GM19455 (cell line): ENCODE measurements around the gene MAG.
"Not testable (repeated sequence)": the region's sequence is repeated elsewhere in the genome, so short reads cannot be mapped to it uniquely, and the experiment has no call there.

ENCODE experiments used
- ATAC-seq: cut with Tn5 transposase; IDR thresholded peaks from one replicate; pipeline ENCODE4 v1.9.1; 2021; ENCODE audit not compliant: unreplicated experiment

The MAG gene

GRCh38 chr19:35358834-35359233 lies 66.9 kb downstream of the MAG start:
- not testable (repeated sequence) for ATAC-seq

DNA sequence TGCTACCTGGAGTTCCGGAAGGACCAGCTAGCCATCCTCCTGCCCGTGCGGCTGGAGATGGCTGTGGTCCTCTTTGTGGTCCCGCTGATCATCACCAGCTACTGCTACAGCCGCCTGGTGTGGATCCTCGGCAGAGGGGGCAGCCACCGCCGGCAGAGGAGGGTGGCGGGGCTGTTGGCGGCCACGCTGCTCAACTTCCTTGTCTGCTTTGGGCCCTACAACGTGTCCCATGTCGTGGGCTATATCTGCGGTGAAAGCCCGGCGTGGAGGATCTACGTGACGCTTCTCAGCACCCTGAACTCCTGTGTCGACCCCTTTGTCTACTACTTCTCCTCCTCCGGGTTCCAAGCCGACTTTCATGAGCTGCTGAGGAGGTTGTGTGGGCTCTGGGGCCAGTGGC lies 67.4 kb downstream of the MAG start:
- not testable (repeated sequence) for ATAC-seq

GRCh38 chr19:35360081-35360480 lies 68.1 kb downstream of the MAG start:
- ATAC-seq: not testable (repeated sequence)

DNA sequence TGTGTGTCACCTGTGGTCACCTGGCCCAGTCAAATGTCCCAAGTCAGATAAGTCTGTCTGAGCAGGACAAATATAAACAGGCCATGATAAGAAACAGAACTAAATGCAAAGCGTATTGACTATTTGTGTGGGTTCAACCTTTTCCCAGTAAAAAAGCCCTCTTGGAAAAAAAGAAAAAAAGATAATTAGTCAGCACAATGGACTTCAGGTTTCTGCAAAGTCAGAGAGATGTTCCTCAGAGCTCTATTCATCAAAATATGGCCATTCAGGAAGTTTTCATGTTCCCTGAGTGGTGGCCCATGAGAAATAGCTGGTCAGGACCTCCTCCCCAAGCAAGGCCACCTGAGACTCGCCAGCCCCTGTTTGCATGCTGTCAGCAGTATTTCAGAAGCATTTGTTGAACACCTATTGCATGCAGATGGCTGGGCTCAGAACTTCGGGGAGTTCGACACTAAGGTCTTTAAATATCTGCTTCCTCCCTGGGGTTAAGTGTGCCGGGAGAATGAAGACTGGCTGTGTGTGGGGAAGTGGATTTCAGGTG lies 69.0 kb downstream of the MAG start:
- ATAC-seq: no peak

DNA sequence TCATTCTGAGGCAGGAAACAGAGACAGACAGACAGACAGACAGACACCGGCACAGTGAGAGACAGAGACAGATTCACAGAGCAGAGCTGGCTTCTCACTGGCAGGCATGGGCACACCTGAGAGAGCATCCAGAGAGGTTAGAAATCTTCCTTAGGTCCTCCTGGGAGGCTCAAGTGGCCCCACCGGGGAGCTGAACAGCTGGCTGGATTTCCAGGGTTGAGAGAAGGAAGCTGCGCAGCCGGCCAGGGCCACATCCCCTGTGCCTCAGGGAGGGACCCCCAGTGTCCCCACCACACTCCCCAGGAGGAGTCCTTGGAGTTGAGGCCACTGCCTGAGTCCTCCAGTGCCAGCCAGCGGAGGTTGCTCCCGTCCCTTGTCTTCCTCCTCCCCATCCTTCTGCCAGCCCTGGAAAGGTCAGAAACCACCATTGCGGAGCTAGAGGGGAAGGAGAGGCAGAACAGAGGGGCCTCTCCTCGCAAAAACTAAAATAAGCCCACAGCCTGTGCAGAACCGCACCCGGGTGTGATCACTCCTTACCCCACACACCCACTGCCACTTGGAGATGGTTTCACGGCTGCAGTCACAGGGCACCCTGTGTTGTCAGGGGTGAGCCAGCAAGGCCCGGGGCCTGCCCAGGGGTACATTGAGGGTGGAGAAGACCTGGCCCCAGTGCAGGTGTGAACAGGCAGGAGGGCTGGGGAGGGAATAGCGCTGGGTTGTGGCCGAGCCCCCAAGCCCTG lies 70.5 kb downstream of the MAG start:
- no peak for ATAC-seq

GRCh38 chr19:35363001-35363590 lies 71.1 kb downstream of the MAG start:
- no peak for ATAC-seq
